ENCODE results near the gene GPR84. TPM values are rescaled to one million over a fixed set of nuclear protein-coding genes. Genes with fewer than 3 reads are reported as not detected.

The GPR84 gene
- total and polyA plus RNA-seq, 2 of the 13 experiments (the other 11 are each of a cell fraction or from before 2014, with no cell fraction given) = not detected

- TF ChIP-seq POLR2AphosphoS5 (IDR thresholded peaks at IDR 0.05; ENCODE audit: low read depth, low read length) = no peak
- TF ChIP-seq ZNF776 (CRISPR knock-in tag; IDR thresholded peaks at IDR 0.05) = no peak
- TF ChIP-seq, protein P1, sequence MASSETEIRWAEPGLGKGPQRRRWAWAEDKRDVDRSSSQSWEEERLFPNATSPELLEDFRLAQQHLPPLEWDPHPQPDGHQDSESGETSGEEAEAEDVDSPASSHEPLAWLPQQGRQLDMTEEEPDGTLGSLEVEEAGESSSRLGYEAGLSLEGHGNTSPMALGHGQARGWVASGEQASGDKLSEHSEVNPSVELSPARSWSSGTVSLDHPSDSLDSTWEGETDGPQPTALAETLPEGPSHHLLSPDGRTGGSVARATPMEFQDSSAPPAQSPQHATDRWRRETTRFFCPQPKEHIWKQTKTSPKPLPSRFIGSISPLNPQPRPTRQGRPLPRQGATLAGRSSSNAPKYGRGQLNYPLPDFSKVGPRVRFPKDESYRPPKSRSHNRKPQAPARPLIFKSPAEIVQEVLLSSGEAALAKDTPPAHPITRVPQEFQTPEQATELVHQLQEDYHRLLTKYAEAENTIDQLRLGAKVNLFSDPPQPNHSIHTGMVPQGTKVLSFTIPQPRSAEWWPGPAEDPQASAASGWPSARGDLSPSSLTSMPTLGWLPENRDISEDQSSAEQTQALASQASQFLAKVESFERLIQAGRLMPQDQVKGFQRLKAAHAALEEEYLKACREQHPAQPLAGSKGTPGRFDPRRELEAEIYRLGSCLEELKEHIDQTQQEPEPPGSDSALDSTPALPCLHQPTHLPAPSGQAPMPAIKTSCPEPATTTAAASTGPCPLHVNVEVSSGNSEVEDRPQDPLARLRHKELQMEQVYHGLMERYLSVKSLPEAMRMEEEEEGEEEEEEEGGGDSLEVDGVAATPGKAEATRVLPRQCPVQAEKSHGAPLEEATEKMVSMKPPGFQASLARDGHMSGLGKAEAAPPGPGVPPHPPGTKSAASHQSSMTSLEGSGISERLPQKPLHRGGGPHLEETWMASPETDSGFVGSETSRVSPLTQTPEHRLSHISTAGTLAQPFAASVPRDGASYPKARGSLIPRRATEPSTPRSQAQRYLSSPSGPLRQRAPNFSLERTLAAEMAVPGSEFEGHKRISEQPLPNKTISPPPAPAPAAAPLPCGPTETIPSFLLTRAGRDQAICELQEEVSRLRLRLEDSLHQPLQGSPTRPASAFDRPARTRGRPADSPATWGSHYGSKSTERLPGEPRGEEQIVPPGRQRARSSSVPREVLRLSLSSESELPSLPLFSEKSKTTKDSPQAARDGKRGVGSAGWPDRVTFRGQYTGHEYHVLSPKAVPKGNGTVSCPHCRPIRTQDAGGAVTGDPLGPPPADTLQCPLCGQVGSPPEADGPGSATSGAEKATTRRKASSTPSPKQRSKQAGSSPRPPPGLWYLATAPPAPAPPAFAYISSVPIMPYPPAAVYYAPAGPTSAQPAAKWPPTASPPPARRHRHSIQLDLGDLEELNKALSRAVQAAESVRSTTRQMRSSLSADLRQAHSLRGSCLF (CRISPR knock-in tag; IDR thresholded peaks at IDR 0.05; ENCODE audit: borderline replicate concordance) = no peak
- TF ChIP-seq NFE2L1 (CRISPR knock-in tag; IDR thresholded peaks at IDR 0.05; ENCODE audit: borderline replicate concordance) = no peak
- no peak for TF ChIP-seq ZMAT3 (CRISPR knock-in tag; conservative IDR thresholded peaks at IDR 0.05)
- TF ChIP-seq SMAD1 (CRISPR knock-in tag; IDR thresholded peaks at IDR 0.05; ENCODE audit: borderline replicate concordance, low read depth) = no peak
- no peak for TF ChIP-seq ZNF670 (CRISPR knock-in tag; IDR thresholded peaks at IDR 0.05; ENCODE audit: borderline replicate concordance)
- TF ChIP-seq TBL1XR1 (IDR thresholded peaks at IDR 0.05; ENCODE audit: borderline replicate concordance, low read length, partially characterized antibody) = no peak
- TF ChIP-seq CBX1 (IDR thresholded peaks at IDR 0.05; ENCODE audit: low read depth) = no peak
- no peak for TF ChIP-seq RFX5 (IDR thresholded peaks at IDR 0.05; ENCODE audit: low read depth, low read length)
- TF ChIP-seq, protein P2, sequence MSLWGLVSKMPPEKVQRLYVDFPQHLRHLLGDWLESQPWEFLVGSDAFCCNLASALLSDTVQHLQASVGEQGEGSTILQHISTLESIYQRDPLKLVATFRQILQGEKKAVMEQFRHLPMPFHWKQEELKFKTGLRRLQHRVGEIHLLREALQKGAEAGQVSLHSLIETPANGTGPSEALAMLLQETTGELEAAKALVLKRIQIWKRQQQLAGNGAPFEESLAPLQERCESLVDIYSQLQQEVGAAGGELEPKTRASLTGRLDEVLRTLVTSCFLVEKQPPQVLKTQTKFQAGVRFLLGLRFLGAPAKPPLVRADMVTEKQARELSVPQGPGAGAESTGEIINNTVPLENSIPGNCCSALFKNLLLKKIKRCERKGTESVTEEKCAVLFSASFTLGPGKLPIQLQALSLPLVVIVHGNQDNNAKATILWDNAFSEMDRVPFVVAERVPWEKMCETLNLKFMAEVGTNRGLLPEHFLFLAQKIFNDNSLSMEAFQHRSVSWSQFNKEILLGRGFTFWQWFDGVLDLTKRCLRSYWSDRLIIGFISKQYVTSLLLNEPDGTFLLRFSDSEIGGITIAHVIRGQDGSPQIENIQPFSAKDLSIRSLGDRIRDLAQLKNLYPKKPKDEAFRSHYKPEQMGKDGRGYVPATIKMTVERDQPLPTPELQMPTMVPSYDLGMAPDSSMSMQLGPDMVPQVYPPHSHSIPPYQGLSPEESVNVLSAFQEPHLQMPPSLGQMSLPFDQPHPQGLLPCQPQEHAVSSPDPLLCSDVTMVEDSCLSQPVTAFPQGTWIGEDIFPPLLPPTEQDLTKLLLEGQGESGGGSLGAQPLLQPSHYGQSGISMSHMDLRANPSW (CRISPR knock-in tag; IDR thresholded peaks at IDR 0.05; ENCODE audit: borderline replicate concordance) = no peak
- TF ChIP-seq ZNF605 (CRISPR knock-in tag; IDR thresholded peaks at IDR 0.05) = no peak
- no peak for TF ChIP-seq PPARG (CRISPR knock-in tag; conservative IDR thresholded peaks at IDR 0.05)
- peak; percentile 40; the same call in 1 of the 2 replicates for TF ChIP-seq PHF8 (CRISPR knock-in tag; IDR thresholded peaks at IDR 0.05)
- peak; percentile 45; the same call in 1 of the 2 replicates for TF ChIP-seq MAZ (IDR thresholded peaks at IDR 0.05; ENCODE audit: borderline replicate concordance, low read depth, low read length)
- TF ChIP-seq MAZ (CRISPR knock-in tag; IDR thresholded peaks at IDR 0.05; ENCODE audit: low read depth) = peak; percentile 21; the same call in 1 of the 2 replicates
- peak; percentile 43; the same call in 1 of the 2 replicates for TF ChIP-seq MIER3 (CRISPR knock-in tag; IDR thresholded peaks at IDR 0.05; ENCODE audit: borderline replicate concordance)
- TF ChIP-seq SP1 (IDR thresholded peaks at IDR 0.05) = no peak
- peak; percentile 73; the same call in 1 of the 2 replicates for TF ChIP-seq SP1 (CRISPR knock-in tag; IDR thresholded peaks at IDR 0.05)
- no peak for TF ChIP-seq RBFOX2 (IDR thresholded peaks at IDR 0.05; ENCODE audit: low read depth, low read length)
- peak; percentile 31; the same call in 1 of the 2 replicates for TF ChIP-seq ZNF331 (CRISPR knock-in tag; IDR thresholded peaks at IDR 0.05)
- no peak for TF ChIP-seq HOXA9 (CRISPR knock-in tag; IDR thresholded peaks at IDR 0.05; ENCODE audit: borderline replicate concordance)
- TF ChIP-seq SMAD3 (CRISPR knock-in tag; IDR thresholded peaks at IDR 0.05) = 0 out of 2 replicates have a peak, but pooled peaks have one; percentile 41
- TF ChIP-seq SIX1 (CRISPR knock-in tag; IDR thresholded peaks at IDR 0.05; ENCODE audit: borderline replicate concordance) = no peak
Observed at GRCh38 chr12:54379398-54380201, 15.3 kb upstream of the GPR84 start (continued).
